ENCODE results near the gene LAX1. TPM values are rescaled to one million over a fixed set of nuclear protein-coding genes. Genes with fewer than 3 reads are reported as not detected.
"Not testable (repeated sequence)": the region's sequence is repeated elsewhere in the genome, so short reads cannot be mapped to it uniquely, and the experiment has no call there.

LAX1 gene
- total RNA-seq, 2 donors from 2014 or later: 24.3 to 24.8 TPM

DNA sequence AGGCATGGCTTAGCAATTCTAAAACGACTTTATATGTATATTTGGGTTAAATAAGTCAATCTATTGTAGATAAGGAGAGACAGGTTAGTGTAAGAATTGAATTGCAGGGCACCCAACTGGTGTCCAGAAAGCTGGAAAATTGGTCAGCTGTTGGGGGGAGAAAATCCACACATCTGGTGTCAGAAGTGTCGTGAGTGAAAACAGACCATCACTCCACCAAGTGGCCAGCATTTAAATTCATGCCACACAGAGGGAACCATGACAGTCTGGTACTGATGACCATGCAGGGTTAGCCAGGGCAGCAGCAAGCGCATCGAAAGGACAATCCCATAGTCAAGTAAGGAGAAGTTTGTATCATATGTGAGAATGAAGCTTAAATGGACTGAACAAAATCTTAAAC lies 11.7 kb downstream of the LAX1 start:
- DNase-seq (no peak), ATAC-seq (replicated peaks in 1 of 2) (no peak)
- Mint-ChIP-seq H3K9me3 (no peaks in the 10 kb centered on the region), H3K27ac (peak overlapping the region; percentile 84), H3K4me1 (ENCODE audit: low read depth) (peaks cover 14% of the 10 kb centered on the region), H3K27me3 (ENCODE audit: low read depth) (no peaks in the 10 kb centered on the region), H3K36me3 (ENCODE audit: insufficient read depth in 2 of 2) (peaks cover 5 to 13% of the 10 kb centered on the region in 2 donors), H3K4me3 (no peak overlapping the region)

GRCh38 chr1:203777596-203777995 lies 12.6 kb downstream of the LAX1 start:
- Mint-ChIP-seq H3K4me1 (ENCODE audit: low read depth) (peaks cover 14% of the 10 kb centered on the region), H3K4me3 (no peak overlapping the region), H3K27me3 (ENCODE audit: low read depth) (no peaks in the 10 kb centered on the region), H3K9me3 (no peaks in the 10 kb centered on the region), H3K27ac (peak overlapping the region; percentile 19), H3K36me3 (ENCODE audit: insufficient read depth in 2 of 2) (peaks cover 2 to 9% of the 10 kb centered on the region in 2 donors)
- ATAC-seq (replicated peaks in 1 of 2): no peak
- DNase-seq: no peak

DNA sequence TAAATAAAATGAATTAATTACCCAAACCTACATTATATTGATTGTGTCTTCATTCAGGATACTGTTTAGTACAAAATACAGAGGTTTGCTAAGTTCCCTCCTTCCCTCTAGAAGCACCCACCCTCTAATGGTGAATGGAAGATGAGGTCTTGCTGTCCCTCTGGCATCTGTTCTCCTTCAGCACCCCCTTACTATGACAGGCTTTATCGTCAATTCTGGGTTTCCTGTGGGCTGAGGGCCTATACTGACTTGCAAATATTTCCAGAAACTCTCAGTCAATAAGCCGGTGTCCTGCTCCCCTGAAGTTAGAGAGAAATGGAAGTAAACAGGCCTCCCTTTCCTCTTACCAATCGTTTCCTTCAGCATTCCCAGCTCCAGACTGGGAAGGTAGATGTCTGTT lies 13.2 kb downstream of the LAX1 start:
- no peak for DNase-seq
- Mint-ChIP-seq H3K4me1 (ENCODE audit: low read depth) (peaks cover 14% of the 10 kb centered on the region), H3K27me3 (ENCODE audit: low read depth) (no peaks in the 10 kb centered on the region), H3K36me3 (ENCODE audit: insufficient read depth in 2 of 2) (peaks cover 2 to 7% of the 10 kb centered on the region in 2 donors), H3K4me3 (no peak overlapping the region), H3K27ac (no peak overlapping the region), H3K9me3 (no peaks in the 10 kb centered on the region)
- ATAC-seq (replicated peaks in 1 of 2): no peak

- no peaks in the 10 kb centered on the region for H3K9me3 Mint-ChIP-seq
- peaks cover 14% of the 10 kb centered on the region for H3K4me1 Mint-ChIP-seq (ENCODE audit: low read depth)
- H3K27ac Mint-ChIP-seq: no peak overlapping the region
- no peaks in the 10 kb centered on the region for H3K27me3 Mint-ChIP-seq (ENCODE audit: low read depth)
- H3K4me3 Mint-ChIP-seq: no peak overlapping the region
- DNase-seq: no peak
- no peak for ATAC-seq (replicated peaks in 1 of 2)
- peaks cover under 1 to 4% of the 10 kb centered on the region in 2 donors for H3K36me3 Mint-ChIP-seq (ENCODE audit: insufficient read depth in 2 of 2)
These were observed 13.8 kb downstream of the LAX1 start for GRCh38 chr1:203778789-203779188.

DNA sequence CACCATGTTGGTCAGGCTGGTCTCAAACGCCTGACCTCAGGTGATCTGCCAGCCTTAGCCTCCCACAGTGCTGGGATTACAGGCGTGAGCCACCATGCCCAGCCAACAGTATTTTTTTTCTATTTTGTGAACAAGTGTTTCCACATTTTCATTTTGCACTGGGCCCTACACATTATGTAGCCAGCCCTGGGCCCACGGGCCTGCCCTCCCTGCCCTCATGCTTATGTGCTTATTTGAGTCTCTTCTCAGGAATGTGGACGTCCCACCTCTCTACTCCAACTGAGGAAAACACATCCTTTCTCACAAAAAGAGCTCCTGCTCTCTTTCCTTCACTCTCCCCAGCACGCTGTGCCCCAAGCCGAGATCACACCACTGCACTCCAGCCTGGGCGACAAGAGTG lies 17.0 kb downstream of the LAX1 start:
- Mint-ChIP-seq H3K4me1 (ENCODE audit: low read depth) (peaks cover 9% of the 10 kb centered on the region), H3K27ac (no peak overlapping the region), H3K27me3 (ENCODE audit: low read depth) (no peaks in the 10 kb centered on the region), H3K9me3 (peaks cover 0 to 2% of the 10 kb centered on the region in 2 donors), H3K4me3 (no peak overlapping the region), H3K36me3 (ENCODE audit: insufficient read depth in 2 of 2) (no peaks in the 10 kb centered on the region)
- DNase-seq (no peak), ATAC-seq (replicated peaks in 1 of 2) (no peak)

DNA sequence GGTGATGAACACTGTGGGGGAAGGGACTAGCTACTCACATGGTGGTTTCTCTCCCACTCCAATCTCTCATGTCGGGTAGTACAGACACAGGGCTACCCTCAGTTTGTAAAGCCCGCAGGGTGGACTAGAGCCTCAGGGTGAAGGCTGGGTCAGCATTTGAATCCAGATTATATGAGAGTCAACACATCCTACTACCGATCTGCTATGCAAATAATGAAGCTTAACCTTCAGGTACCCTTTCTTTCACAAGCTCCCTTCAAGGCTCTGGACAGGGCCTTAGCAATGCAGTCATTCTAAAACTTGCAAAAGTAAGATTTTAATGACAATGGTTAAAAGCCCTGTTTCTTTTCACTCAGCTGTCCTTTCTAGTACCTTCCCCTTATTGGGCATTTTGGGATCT lies 25.0 kb downstream of the LAX1 start:
- Mint-ChIP-seq H3K27ac (no peak overlapping the region), H3K9me3 (peaks cover 0 to 2% of the 10 kb centered on the region in 2 donors), H3K4me3 (no peak overlapping the region), H3K4me1 (ENCODE audit: low read depth) (peaks cover 4% of the 10 kb centered on the region), H3K27me3 (ENCODE audit: low read depth) (no peaks in the 10 kb centered on the region), H3K36me3 (ENCODE audit: insufficient read depth in 2 of 2) (no peaks in the 10 kb centered on the region)
- ATAC-seq (replicated peaks in 1 of 2) (no peak), DNase-seq (no peak)

DNA sequence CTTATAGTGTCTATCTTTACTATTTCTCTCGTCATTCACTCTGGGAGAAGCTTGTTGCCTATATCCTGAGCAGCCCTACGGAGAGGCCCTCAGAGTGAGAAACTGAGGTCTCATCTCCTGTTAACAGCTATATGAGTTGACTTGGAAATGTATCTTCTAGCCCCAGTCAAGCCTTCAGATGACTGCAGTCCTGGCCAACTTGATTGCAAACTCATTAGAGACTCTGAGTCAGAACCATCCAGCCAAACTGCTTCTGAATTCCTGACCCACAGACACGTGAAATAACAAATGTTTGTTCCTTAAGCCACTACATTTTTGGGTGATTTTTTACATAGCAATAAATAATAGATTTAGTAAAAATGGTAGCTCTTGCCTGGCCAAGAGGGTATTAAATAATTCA lies 26.5 kb downstream of the LAX1 start:
- H3K9me3 Mint-ChIP-seq: no peaks in the 10 kb centered on the region
- DNase-seq: no peak
- peaks cover 9% of the 10 kb centered on the region for H3K4me1 Mint-ChIP-seq (ENCODE audit: low read depth)
- peaks cover 5 to 7% of the 10 kb centered on the region in 2 donors for H3K36me3 Mint-ChIP-seq (ENCODE audit: insufficient read depth in 2 of 2)
- no peaks in the 10 kb centered on the region for H3K27me3 Mint-ChIP-seq (ENCODE audit: low read depth)
- no peak overlapping the region for H3K4me3 Mint-ChIP-seq
- H3K27ac Mint-ChIP-seq: no peak overlapping the region
- ATAC-seq (replicated peaks in 1 of 2): no peak

- Mint-ChIP-seq H3K27me3 (ENCODE audit: low read depth) (no peaks in the 10 kb centered on the region), H3K9me3 (peaks cover 1 to 3% of the 10 kb centered on the region in 2 donors), H3K4me1 (ENCODE audit: low read depth) (peaks cover 19% of the 10 kb centered on the region), H3K36me3 (ENCODE audit: insufficient read depth in 2 of 2) (peaks cover 12 to 13% of the 10 kb centered on the region in 2 donors), H3K27ac (no peak overlapping the region), H3K4me3 (no peak overlapping the region)
- no peak for ATAC-seq (replicated peaks in 1 of 2)
- DNase-seq: no peak
These were observed 27.5 kb downstream of the LAX1 start for GRCh38 chr1:203792486-203792885.

- DNase-seq; H3K27ac Mint-ChIP-seq; H3K9me3 Mint-ChIP-seq; H3K27me3 Mint-ChIP-seq (ENCODE audit: low read depth); ATAC-seq (replicated peaks in 1 of 2); H3K4me3 Mint-ChIP-seq: not testable (repeated sequence)
- Mint-ChIP-seq H3K36me3 (ENCODE audit: insufficient read depth in 2 of 2) (peaks cover 17 to 23% of the 10 kb centered on the region in 2 donors), H3K4me1 (ENCODE audit: low read depth) (peaks cover 30% of the 10 kb centered on the region)
These were observed 28.6 kb downstream of the LAX1 start for GRCh38 chr1:203793561-203793960.

DNA sequence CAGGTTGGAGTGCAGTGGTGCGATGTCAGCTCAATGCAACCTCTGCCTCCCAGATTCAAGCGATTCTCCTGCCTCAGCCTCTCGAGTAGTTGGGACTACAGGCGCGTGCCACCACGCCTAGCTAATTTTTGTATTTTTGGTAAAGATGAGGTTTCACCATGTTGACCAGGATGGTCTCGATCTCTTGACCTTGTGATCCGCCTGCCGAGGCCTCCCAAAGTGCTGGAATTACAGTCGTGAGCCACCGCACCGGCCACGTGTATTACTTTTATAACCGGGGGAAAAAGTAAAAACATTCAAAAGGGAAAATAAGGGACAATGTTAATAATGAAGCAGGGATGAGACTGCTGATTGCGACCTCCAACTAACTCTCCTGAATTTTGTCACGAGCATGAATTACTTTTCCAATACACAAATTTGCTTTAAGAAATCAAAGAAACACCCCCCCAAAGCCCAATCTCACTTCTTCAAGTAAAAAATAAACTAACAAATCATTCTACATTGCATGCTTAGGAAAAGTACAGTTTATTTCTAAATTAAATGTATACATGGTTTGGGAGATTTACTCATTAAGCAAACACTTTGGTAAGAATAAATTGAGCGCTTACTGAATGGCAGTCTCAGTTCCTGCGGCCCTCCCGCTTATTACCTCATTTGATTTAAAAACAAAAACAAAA lies 29.9 kb downstream of the LAX1 start:
- ATAC-seq (replicated peaks in 1 of 2): no peak
- peak overlapping the region; percentile 91 to 98 for H3K4me3 Mint-ChIP-seq
- peaks cover 17 to 32% of the 10 kb centered on the region in 2 donors for H3K36me3 Mint-ChIP-seq (ENCODE audit: insufficient read depth in 2 of 2)
- peaks cover 43% of the 10 kb centered on the region for H3K4me1 Mint-ChIP-seq (ENCODE audit: low read depth)
- peak overlapping the region; percentile 85 for H3K27ac Mint-ChIP-seq
- no peak for DNase-seq
- no peaks in the 10 kb centered on the region for H3K27me3 Mint-ChIP-seq (ENCODE audit: low read depth)
- H3K9me3 Mint-ChIP-seq: peaks cover 2 to 5% of the 10 kb centered on the region in 2 donors

- peaks cover 2 to 5% of the 10 kb centered on the region in 2 donors for H3K9me3 Mint-ChIP-seq
- DNase-seq (peak; percentile 98 to 99), ATAC-seq (replicated peaks in 1 of 2) (peak; percentile 99 to 100)
- H3K27ac Mint-ChIP-seq: peak within 1 kb of the TSS; percentile 95
- H3K36me3 Mint-ChIP-seq (ENCODE audit: insufficient read depth in 2 of 2): peaks cover 17 to 32% of the 10 kb centered on the region in 2 donors
- H3K4me3 Mint-ChIP-seq: peak within 1 kb of the TSS; percentile 91 to 98
- H3K27me3 Mint-ChIP-seq (ENCODE audit: low read depth): no peaks in the 10 kb centered on the region
- H3K4me1 Mint-ChIP-seq (ENCODE audit: low read depth): peaks cover 48% of the 10 kb centered on the region
These were observed 30.7 kb downstream of the LAX1 start, which contains the start of the genes ZBED6 and ZC3H11A for GRCh38 chr1:203795441-203796235. Gene ZBED6 (plus strand): TSS chr1:203795623. CDS start chr1:203797523, 1,900 bp downstream. Gene ZC3H11A (plus strand): TSS chr1:203795623. CDS start chr1:203817071, 21,448 bp downstream.

- peak overlapping the region; percentile 91 to 98 for H3K4me3 Mint-ChIP-seq
- peak overlapping the region; percentile 95 for H3K27ac Mint-ChIP-seq
These were observed 31.2 kb downstream of the LAX1 start for GRCh38 chr1:203796236-203796605.

GRCh38 chr1:203797216-203797615 lies 32.2 kb downstream of the LAX1 start:
- H3K9me3 Mint-ChIP-seq: peaks cover 2 to 5% of the 10 kb centered on the region in 2 donors
- peaks cover 52% of the 10 kb centered on the region for H3K4me1 Mint-ChIP-seq (ENCODE audit: low read depth)
- peak overlapping the region; percentile 91 to 98 for H3K4me3 Mint-ChIP-seq
- peak overlapping the region; percentile 95 for H3K27ac Mint-ChIP-seq
- H3K36me3 Mint-ChIP-seq (ENCODE audit: insufficient read depth in 2 of 2): peaks cover 17 to 32% of the 10 kb centered on the region in 2 donors
- DNase-seq (no peak), ATAC-seq (replicated peaks in 1 of 2) (no peak)
- H3K27me3 Mint-ChIP-seq (ENCODE audit: low read depth): no peaks in the 10 kb centered on the region

More at GRCh38 chr1:203796236-203796605, 31.2 kb downstream of the LAX1 start:
- H3K36me3 Mint-ChIP-seq (ENCODE audit: insufficient read depth in 2 of 2): peaks cover 17 to 32% of the 10 kb centered on the region in 2 donors
- peaks cover 50% of the 10 kb centered on the region for H3K4me1 Mint-ChIP-seq (ENCODE audit: low read depth)
- DNase-seq (peak; percentile 34 to 43), ATAC-seq (replicated peaks in 1 of 2) (peak in 1 of 2 donors; percentile 40)
- no peaks in the 10 kb centered on the region for H3K27me3 Mint-ChIP-seq (ENCODE audit: low read depth)
- H3K9me3 Mint-ChIP-seq: peaks cover 2 to 5% of the 10 kb centered on the region in 2 donors

All from activated T-cell treated with anti-CD3 and anti-CD28 coated beads, Interleukin-2, amount 50 U/mL, for 72 hours (primary cell).